Endothelial cell of umbilical vein (primary cell): Measurements from ENCODE around the gene DIAPH3.

Experiments
- CTCF ChIP-seq, 2 donors: IDR thresholded peaks; 1 replicate in 1 of 2; 2 replicates in 1 of 2; pipeline ENCODE4 v1.5.1; 2011; ENCODE audit warnings: low read length in 2 of 2, mild to moderate bottlenecking in 2 of 2, moderate library complexity in 2 of 2, control low read depth in 1 of 2, inconsistent platforms in 1 of 2, low read depth in 1 of 2; ENCODE audit not compliant: insufficient read depth in 1 of 2; ENCODE audit errors: extremely low read depth in 1 of 2
- EZH2 ChIP-seq: IDR thresholded peaks from 2 replicates; pipeline ENCODE4 v1.6.1; 2012; ENCODE audit warnings: borderline replicate concordance, low read depth, mild to moderate bottlenecking, moderate library complexity, low read length, inconsistent platforms; ENCODE audit not compliant: severe bottlenecking
- POLR2A ChIP-seq: IDR thresholded peaks from 2 replicates; pipeline ENCODE4 v1.6.1; 2012; ENCODE audit warnings: low read depth, mild to moderate bottlenecking, control low read depth, low read length
- POLR2AphosphoS5 ChIP-seq: IDR thresholded peaks from 2 replicates; pipeline ENCODE4 v1.6.1; 2012; ENCODE audit warnings: low read depth, mild to moderate bottlenecking, control low read depth, low read length, moderate library complexity; ENCODE audit not compliant: insufficient read depth

- TF ChIP-seq EZH2, result no peak
- no peak for TF ChIP-seq POLR2A
- TF ChIP-seq CTCF (IDR thresholded peaks at IDR 0.05; ENCODE audit: extremely low read depth in 1 of 2, insufficient read depth in 1 of 2, low read depth in 1 of 2, low read length in 2 of 2), result no peak
- TF ChIP-seq POLR2AphosphoS5, result no peak
These were observed 540.4 kb downstream of the DIAPH3 start for GRCh38 chr13:59623206-59623915.
